ENCODE measurements around the gene COL19A1.
"Not testable (repeated sequence)": the region's sequence is repeated elsewhere in the genome, so short reads cannot be mapped to it uniquely, and the experiment has no call there.

The COL19A1 gene

DNA sequence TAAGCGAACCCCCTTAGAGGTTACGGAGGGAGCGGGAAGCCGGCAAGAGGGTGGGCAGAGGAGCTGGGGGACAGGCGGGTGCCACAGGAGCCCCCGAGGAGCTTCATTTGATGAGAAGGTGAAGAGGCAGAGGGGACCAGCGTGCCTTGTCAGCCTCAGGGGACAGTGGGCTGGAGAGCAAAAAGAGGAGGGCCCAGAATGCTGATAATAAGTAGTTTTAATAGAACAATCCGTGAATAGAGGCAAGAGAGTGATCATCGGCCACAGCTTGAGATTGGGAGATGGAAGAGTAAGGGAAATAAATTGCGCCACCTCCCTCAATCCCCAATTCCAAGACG lies 1.3 kb downstream of the COL19A1 start:
- DNase-seq = no peak

DNA sequence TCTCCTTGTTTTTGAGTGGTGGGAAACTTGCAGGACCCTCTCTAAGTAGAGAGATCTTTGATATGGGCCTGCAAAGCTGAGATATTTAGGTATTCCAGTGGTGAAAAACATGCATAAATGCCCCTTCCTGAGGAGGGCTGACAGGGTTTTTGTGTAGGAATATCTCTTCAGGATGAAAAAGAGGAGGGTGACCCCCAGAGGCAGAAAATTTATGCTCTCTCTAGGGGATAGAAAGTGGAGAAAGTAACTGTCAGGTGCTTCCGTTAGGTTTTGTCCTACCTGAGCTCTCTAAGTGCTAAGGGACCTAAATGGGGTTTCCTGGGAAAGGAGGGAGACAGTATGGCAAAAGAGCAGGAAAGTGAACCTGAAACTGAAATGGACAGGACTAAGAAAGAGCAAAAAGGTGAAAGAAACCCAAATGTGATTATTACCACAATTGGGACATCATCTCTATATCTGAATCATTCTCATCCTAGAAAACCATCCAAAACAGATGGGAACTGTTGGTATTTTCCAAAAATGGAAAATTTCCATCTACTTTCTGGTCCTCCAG lies 2.0 kb downstream of the COL19A1 start:
- DNase-seq = no peak

DNA sequence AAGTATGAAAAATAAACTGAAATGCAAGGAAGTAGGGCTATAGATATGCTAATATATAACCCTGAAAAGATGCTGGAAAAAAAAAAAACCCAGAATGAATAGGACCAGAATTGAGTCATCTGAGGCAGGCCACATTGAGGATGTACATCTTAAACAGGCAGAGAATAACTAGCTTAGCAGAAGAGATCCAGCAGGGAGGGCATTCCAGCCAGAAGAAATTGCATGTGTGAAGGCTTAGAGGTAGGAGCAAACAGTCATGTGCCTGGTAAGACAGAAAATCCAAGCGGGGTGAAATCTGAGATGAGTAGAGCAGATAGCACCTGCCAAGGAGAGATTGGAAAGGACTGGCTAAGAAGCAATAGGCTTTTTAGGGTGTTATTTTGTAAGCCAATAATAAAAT lies 2.6 kb downstream of the COL19A1 start:
- peak; percentile 20 for DNase-seq

GRCh38 chr6:69871107-69871506 lies 4.8 kb downstream of the COL19A1 start:
- DNase-seq = no peak

GRCh38 chr6:69873291-69873690 lies 6.9 kb downstream of the COL19A1 start:
- DNase-seq = no peak

- no peak for DNase-seq
Measured at GRCh38 chr6:69875715-69876114, 9.4 kb downstream of the COL19A1 start.

DNA sequence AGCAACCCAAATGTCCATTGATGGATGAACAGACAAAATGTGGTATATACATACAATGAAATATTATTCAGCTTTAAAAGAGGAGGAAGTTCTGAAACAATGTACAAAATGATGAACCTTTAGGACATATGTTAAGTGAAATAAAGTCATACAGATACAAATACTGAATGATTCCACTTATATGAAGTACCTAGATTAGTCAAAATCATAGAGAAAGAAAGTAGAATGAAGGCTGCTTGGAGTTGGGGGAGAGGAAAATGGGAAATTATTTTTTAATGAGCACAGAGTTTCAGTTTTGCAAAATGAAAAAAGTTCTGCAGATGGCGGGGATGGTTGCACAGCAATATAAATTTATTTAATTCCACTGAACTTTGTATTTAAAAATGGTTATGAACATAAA lies 12.4 kb downstream of the COL19A1 start:
- no peak for DNase-seq

GRCh38 chr6:69880601-69881000 lies 14.2 kb downstream of the COL19A1 start:
- no peak for DNase-seq

- no peak for DNase-seq
Measured at GRCh38 chr6:69881322-69882151, 15.2 kb downstream of the COL19A1 start.

- no peak for DNase-seq
Measured at GRCh38 chr6:69883551-69883950, 17.2 kb downstream of the COL19A1 start.

- DNase-seq = no peak
Measured at GRCh38 chr6:69884231-69884630, 17.9 kb downstream of the COL19A1 start.

GRCh38 chr6:69887026-69887425 lies 20.7 kb downstream of the COL19A1 start:
- no peak for DNase-seq

GRCh38 chr6:69887714-69888345 lies 21.5 kb downstream of the COL19A1 start:
- DNase-seq = no peak

- no peak for DNase-seq
Measured at GRCh38 chr6:69888482-69889233, 22.3 kb downstream of the COL19A1 start.

- DNase-seq = not testable (repeated sequence)
Measured at GRCh38 chr6:69889234-69889974, 23.0 kb downstream of the COL19A1 start.

GRCh38 chr6:69892561-69892960 lies 26.2 kb downstream of the COL19A1 start:
- not testable (repeated sequence) for DNase-seq

DNA sequence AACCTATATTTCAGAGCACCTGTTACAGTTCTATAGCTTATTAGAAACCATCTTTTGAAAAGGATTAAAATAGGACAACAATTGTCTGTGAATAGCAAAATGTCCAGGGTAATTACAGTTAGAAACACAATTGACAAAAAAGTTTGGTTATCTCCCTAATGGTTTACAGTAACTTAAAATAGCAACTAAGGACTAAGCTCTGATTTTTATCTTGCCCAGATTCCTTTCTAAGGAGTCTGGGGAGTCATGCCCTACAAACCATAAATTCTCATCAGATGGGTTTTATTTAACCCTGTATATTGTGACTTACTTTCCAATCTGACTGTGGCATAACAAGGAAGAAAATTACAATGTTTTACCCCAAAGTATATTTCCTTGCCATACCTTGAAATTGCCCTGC lies 26.9 kb downstream of the COL19A1 start:
- DNase-seq = not testable (repeated sequence)

DNA sequence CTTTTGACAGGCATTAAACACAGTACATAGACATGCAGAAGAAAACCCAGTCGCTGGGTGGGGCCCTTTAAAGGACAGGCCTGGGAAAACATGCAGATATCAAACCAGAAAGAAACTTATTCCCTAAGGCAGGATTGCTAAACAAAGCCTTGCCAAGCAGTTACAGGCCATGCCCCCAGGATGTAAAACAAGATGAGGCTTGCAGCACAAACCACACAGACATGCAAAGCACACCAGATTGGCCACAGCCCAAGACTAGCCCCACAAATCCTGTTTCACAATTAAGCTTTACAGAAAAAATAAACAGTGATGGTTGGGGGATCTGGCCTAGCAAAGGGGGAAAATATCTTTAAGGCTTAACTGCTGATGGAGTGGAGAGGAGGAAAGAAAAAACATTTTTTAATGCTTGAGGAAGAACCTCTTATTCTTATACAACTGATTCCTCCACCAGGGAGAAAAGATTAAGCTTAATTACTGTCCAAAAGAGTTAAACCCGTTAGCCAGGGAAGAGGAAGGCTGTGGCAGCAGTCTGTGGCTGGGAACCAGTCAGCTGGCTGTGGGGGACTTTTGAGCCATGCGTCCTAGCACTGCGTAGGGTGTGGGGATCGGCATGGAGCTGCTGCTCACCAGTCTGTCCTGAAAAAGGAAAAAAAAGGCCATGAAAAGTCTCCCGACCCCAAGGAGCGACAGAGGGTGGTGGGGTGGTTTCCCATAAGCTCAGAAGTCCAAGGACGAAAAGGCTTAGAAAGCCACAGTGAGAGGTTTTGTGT lies 28.4 kb downstream of the COL19A1 start:
- DNase-seq = no peak

GRCh38 chr6:69895396-69895795 lies 29.0 kb downstream of the COL19A1 start:
- no peak for DNase-seq

DNA sequence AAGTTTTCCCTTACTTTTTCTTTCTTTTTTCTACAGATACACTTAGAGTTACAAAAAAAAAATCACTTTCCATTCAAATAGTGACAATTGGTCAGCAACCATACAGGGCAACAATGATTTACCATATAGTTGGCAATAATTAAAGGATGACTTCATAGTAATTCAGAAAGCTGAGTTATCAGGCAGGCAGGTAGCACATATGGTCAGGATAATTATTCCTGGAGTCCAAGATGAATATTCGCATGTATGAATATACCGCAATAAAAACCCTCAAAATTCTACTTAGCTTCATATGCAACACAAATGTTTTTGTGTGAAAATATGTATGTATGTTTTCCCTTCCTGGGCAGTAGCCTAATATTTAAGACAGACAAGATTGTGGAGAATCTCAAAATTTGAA lies 34.5 kb downstream of the COL19A1 start:
- DNase-seq = no peak

GRCh38 chr6:69901361-69901760 lies 35.0 kb downstream of the COL19A1 start:
- peak; percentile 51 for DNase-seq

GRCh38 chr6:69907981-69908498 lies 41.7 kb downstream of the COL19A1 start:
- no peak for DNase-seq

Data from NCI-H524 treated with DMSO at 0.1 percent for 48 hours (cell line).